ENCODE results near the gene IL17A. TPM values are rescaled to one million over a fixed set of nuclear protein-coding genes. Genes with fewer than 3 reads are reported as not detected.

The IL17A gene
- total RNA-seq, 1 experiment from 2014 or later = not detected

DNA sequence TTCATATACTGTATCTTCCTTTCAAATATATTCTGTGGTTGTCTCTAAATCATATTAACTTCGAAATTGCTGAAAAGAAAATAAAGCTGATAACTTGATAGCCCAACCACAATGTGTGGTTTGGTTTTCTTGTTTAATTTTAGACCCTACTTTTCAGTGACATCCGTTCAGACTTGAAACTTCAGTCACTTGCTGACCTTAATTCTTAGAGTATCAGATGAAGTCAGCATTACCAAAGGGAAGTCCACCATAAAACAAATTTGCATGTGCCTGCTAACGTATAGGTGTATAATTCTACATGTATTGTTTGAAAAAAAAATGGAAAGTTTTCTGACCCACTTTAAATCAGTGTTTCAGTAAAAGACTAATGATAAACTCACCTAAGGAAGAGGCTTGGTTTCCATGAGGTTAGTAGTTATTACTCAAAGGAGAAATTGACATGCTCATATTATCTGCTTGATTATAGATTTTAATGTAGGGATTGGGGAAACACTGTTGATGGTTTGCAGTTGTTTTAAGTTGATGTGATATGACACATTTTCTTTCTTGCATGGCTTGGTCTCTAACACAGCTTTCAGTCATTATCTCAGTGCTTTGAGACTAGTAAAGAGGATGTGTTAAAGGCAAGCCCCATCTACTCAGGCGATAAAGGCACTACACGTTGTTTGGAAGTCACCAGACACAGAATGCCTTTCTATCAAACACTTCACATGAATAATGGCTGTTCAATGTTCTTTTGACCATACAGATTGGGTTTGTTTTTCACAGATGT, 5.2 kb upstream of the IL17A start:
- ChIA-PET CTCF (no interaction called here), POLR2A (no interaction called here)
- Histone ChIP-seq H3K27me3 (ENCODE audit: control insufficient read depth, insufficient read depth, low read length) (peaks cover 7% of the 10 kb centered on the region), H3K36me3 (ENCODE audit: control insufficient read depth, insufficient read depth, low read length) (no peaks in the 10 kb centered on the region), H3K9me3 (ENCODE audit: control insufficient read depth, insufficient read depth, low read depth, low read length) (no peaks in the 10 kb centered on the region), H3K4me3 (ENCODE audit: low read depth in 2 of 2, low read length in 2 of 2) (no peak overlapping the region), H3K27ac (ENCODE audit: low read length) (no peak overlapping the region), H3K4me1 (ENCODE audit: control insufficient read depth, insufficient read depth, low read length) (no peaks in the 10 kb centered on the region)
- TF ChIP-seq TCF7L2 (IDR thresholded peaks at IDR 0.05; ENCODE audit: low read depth, low read length) (no peak), SIN3A (IDR thresholded peaks at IDR 0.05; ENCODE audit: borderline replicate concordance, insufficient read depth, low read depth, low read length) (no peak), POLR2AphosphoS5 (IDR thresholded peaks at IDR 0.05; ENCODE audit: low read depth, low read length) (no peak)
- TF ChIP-seq, protein P1, sequence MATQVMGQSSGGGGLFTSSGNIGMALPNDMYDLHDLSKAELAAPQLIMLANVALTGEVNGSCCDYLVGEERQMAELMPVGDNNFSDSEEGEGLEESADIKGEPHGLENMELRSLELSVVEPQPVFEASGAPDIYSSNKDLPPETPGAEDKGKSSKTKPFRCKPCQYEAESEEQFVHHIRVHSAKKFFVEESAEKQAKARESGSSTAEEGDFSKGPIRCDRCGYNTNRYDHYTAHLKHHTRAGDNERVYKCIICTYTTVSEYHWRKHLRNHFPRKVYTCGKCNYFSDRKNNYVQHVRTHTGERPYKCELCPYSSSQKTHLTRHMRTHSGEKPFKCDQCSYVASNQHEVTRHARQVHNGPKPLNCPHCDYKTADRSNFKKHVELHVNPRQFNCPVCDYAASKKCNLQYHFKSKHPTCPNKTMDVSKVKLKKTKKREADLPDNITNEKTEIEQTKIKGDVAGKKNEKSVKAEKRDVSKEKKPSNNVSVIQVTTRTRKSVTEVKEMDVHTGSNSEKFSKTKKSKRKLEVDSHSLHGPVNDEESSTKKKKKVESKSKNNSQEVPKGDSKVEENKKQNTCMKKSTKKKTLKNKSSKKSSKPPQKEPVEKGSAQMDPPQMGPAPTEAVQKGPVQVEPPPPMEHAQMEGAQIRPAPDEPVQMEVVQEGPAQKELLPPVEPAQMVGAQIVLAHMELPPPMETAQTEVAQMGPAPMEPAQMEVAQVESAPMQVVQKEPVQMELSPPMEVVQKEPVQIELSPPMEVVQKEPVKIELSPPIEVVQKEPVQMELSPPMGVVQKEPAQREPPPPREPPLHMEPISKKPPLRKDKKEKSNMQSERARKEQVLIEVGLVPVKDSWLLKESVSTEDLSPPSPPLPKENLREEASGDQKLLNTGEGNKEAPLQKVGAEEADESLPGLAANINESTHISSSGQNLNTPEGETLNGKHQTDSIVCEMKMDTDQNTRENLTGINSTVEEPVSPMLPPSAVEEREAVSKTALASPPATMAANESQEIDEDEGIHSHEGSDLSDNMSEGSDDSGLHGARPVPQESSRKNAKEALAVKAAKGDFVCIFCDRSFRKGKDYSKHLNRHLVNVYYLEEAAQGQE (IDR thresholded peaks at IDR 0.05; ENCODE audit: insufficient read depth in 1 of 2, low read depth in 2 of 2, low read length in 1 of 2) = no peak
- TF ChIP-seq, protein P2, sequence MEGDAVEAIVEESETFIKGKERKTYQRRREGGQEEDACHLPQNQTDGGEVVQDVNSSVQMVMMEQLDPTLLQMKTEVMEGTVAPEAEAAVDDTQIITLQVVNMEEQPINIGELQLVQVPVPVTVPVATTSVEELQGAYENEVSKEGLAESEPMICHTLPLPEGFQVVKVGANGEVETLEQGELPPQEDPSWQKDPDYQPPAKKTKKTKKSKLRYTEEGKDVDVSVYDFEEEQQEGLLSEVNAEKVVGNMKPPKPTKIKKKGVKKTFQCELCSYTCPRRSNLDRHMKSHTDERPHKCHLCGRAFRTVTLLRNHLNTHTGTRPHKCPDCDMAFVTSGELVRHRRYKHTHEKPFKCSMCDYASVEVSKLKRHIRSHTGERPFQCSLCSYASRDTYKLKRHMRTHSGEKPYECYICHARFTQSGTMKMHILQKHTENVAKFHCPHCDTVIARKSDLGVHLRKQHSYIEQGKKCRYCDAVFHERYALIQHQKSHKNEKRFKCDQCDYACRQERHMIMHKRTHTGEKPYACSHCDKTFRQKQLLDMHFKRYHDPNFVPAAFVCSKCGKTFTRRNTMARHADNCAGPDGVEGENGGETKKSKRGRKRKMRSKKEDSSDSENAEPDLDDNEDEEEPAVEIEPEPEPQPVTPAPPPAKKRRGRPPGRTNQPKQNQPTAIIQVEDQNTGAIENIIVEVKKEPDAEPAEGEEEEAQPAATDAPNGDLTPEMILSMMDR (IDR thresholded peaks at IDR 0.05) = no peak
- in situ Hi-C loops (cut with HindIII; ENCODE audit: low pct_unique_long_range_greater_than_20kb, low sequenced_read_pairs) = no loop called here
- ATAC-seq = no peak
- BruUV-seq (replicated peaks) = no TSS peak
- DNase-seq (ENCODE audit: low read depth, low spot score) = no peak
- intact Hi-C loops (cut with micrococcal nuclease; ENCODE audit: unreplicated experiment) = no loop called here

DNA sequence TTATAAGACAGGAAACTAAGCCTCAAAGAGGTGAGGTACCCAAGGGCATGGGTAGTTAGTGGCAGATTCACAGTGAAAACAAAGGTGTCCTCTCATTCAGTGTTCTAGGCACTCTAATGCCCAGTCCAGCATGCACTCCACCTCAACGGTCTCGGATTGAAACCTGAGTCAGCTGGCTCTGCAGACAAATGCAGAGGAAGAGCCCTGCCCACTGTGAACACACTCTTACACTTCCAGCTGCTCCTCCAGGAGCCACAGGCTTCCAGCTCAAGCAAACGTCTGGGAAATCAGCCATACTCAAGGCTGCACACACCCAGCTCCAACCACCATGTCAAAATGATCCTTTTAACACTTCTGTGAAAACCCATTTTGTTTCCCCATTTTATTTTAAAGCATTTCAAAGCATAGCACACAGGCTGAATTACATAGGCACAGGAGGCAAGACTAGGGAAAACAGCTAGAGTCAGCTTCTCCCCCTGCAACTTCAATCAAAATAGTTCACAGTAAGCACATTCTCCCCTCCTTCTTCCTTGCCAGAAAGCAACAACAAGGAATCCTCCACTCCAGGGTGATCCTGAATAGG, 3.0 kb upstream of the IL17A start:
- Histone ChIP-seq H3K9me3 (ENCODE audit: control insufficient read depth, insufficient read depth, low read depth, low read length) (no peaks in the 10 kb centered on the region), H3K27me3 (ENCODE audit: control insufficient read depth, insufficient read depth, low read length) (peaks cover 6% of the 10 kb centered on the region), H3K4me3 (ENCODE audit: low read depth in 2 of 2, low read length in 2 of 2) (no peak overlapping the region), H3K36me3 (ENCODE audit: control insufficient read depth, insufficient read depth, low read length) (no peaks in the 10 kb centered on the region), H3K27ac (ENCODE audit: low read length) (no peak overlapping the region), H3K4me1 (ENCODE audit: control insufficient read depth, insufficient read depth, low read length) (no peaks in the 10 kb centered on the region)
- ChIA-PET CTCF (no interaction called here), POLR2A (no interaction called here)
- ATAC-seq = no peak
- in situ Hi-C loops (cut with HindIII; ENCODE audit: low pct_unique_long_range_greater_than_20kb, low sequenced_read_pairs) (no loop called here), intact Hi-C loops (cut with micrococcal nuclease; ENCODE audit: unreplicated experiment) (no loop called here)
- DNase-seq (ENCODE audit: low read depth, low spot score) = no peak
- TF ChIP-seq POLR2AphosphoS5 (IDR thresholded peaks at IDR 0.05; ENCODE audit: low read depth, low read length) (no peak), TCF7L2 (IDR thresholded peaks at IDR 0.05; ENCODE audit: low read depth, low read length) (no peak), SIN3A (IDR thresholded peaks at IDR 0.05; ENCODE audit: borderline replicate concordance, insufficient read depth, low read depth, low read length) (no peak)
- TF ChIP-seq, protein P1 (IDR thresholded peaks at IDR 0.05; ENCODE audit: insufficient read depth in 1 of 2, low read depth in 2 of 2, low read length in 1 of 2) = no peak
- TF ChIP-seq, protein P2 (IDR thresholded peaks at IDR 0.05) = no peak
- no TSS peak for BruUV-seq (replicated peaks)

Data from Panc1 (cell line).